K562 (cell line): Measurements from ENCODE around the gene POLK. TPM values are rescaled to one million over a fixed set of nuclear protein-coding genes. Genes with fewer than 3 reads are reported as not detected.

Experiments
- ATAC-seq: fragments of 200-7000 bp; cut with Tn5 transposase; 3 replicates; pipeline ENCODE4 v1.9.1; 2020; ENCODE audit warnings: moderate library complexity
- BruUV-seq: library from RNA; stranded (reverse); fragments of 400-500 nt; replicated peaks from 2 replicates; lab custom pipeline; 2021; lab: Mats Ljungman, UMichigan
- CTCF ChIA-PET: fragments of 300-600 bp; formaldehyde crosslinking; extraction: SDS; loops from one replicate; lab custom pipeline; 2021; ENCODE audit warnings: low intra/inter-chr PET ratio; lab: Yijun Ruan, JAX
- POLR2A ChIA-PET: fragments of 300-600, 350-650 bp; sonication (Branson Sonifier 250); formaldehyde crosslinking; extraction: SDS; loops from one replicate; lab custom pipeline; 2021; ENCODE audit warnings: antibody characterized with exemption, inconsistent platforms; lab: Yijun Ruan, JAX
- DNase-seq, 4 experiments: peaks; one replicate each; pipeline versions ENCODE4 v3.0.0 to v3.0.0-alpha.2; 2011 to 2018; ENCODE audit warnings: low spot score in 3 of 4, mixed read lengths in 3 of 4; ENCODE audit errors: extremely low read depth in 1 of 4
- FAIRE-seq: peaks from 2 replicates; lab custom pipeline; 2011; peaks lifted over from hg19 to GRCh38; lab: Jason Lieb, UNC
- H2AFZ ChIP-seq: 2 replicates; pipeline ENCODE4 v1.6.0; 2011; ENCODE audit warnings: low read depth, low read length, control low read depth, inconsistent platforms
- H3K27ac ChIP-seq: fragments of 200-600 bp; 3 replicates; pipeline ENCODE4 v1.8.0; 2011; ENCODE audit warnings: low read depth, mild to moderate bottlenecking, control low read depth, inconsistent platforms, low read length, moderate library complexity, mixed read lengths; ENCODE audit errors: extremely low read depth
- H3K27me3 ChIP-seq, 2 experiments: fragments of 300-600 bp in 1 of 2; 2 replicates in 1 of 2; 3 replicates in 1 of 2; pipeline versions ENCODE4 v1.6.0 to v1.8.0; 2011; ENCODE audit warnings: inconsistent platforms in 2 of 2, low read length in 2 of 2, mild to moderate bottlenecking in 1 of 2, mixed read lengths in 1 of 2, moderate library complexity in 1 of 2; ENCODE audit not compliant: control insufficient read depth in 2 of 2, insufficient read depth in 2 of 2
- H3K36me3 ChIP-seq: fragments of 300-600 bp; 3 replicates; pipeline ENCODE4 v1.8.0; 2011; ENCODE audit warnings: mild to moderate bottlenecking, low read length, inconsistent platforms; ENCODE audit not compliant: control insufficient read depth, insufficient read depth
- H3K4me1 ChIP-seq, 2 experiments: fragments of 200-600 bp in 1 of 2; replicated peaks in 1 of 2; 2 replicates in 1 of 2; 3 replicates in 1 of 2; pipeline versions ENCODE4 v1.5.1 to v1.8.0; 2011; ENCODE audit warnings: inconsistent platforms in 2 of 2, low read length in 2 of 2, mild to moderate bottlenecking in 1 of 2, mixed read lengths in 1 of 2, moderate library complexity in 1 of 2; ENCODE audit not compliant: control insufficient read depth in 2 of 2, insufficient read depth in 2 of 2
- H3K4me2 ChIP-seq: 2 replicates; pipeline ENCODE4 v1.6.1; 2011; ENCODE audit warnings: low read length, control low read depth, inconsistent platforms, mixed read lengths; ENCODE audit not compliant: insufficient read depth
- H3K4me3 ChIP-seq: fragments of 200-600 bp; sonication (generic), shearing (Covaris generic); 2 replicates; pipeline ENCODE4 v1.5.1; 2016; ENCODE audit warnings: control low read depth, inconsistent platforms
- H3K79me2 ChIP-seq: fragments of 200-600 bp; 3 replicates; pipeline ENCODE4 v1.8.0; 2011; ENCODE audit warnings: low read length, inconsistent platforms; ENCODE audit not compliant: control insufficient read depth, insufficient read depth
- H3K9ac ChIP-seq, 2 experiments: 2 replicates each; pipeline versions ENCODE4 v1.6.0 to v1.6.1; 2011; ENCODE audit warnings: low read depth in 2 of 2, low read length in 2 of 2, control low read depth in 1 of 2, inconsistent platforms in 1 of 2, mild to moderate bottlenecking in 1 of 2, mixed read lengths in 1 of 2; ENCODE audit not compliant: insufficient read depth in 1 of 2
- H3K9me1 ChIP-seq: one replicate; pipeline ENCODE4 v1.6.0; 2011; ENCODE audit warnings: inconsistent platforms, mild to moderate bottlenecking, low read length, moderate library complexity; ENCODE audit not compliant: control insufficient read depth, insufficient read depth
- H3K9me3 ChIP-seq: replicated peaks from 2 replicates; pipeline ENCODE4 v1.5.1; 2011; ENCODE audit warnings: low read depth, low read length, inconsistent platforms; ENCODE audit not compliant: control insufficient read depth, insufficient read depth
- H4K20me1 ChIP-seq: replicated peaks from 2 replicates; pipeline ENCODE4 v1.6.1; 2011; ENCODE audit warnings: low read length, inconsistent platforms, mixed read lengths; ENCODE audit not compliant: control insufficient read depth, insufficient read depth
- ATF1 ChIP-seq, 2 experiments: fragments of 450-650 bp in 1 of 2; IDR thresholded peaks; 2 replicates each; pipeline ENCODE4 v1.6.1; 2016; ENCODE audit warnings: missing compliant biosample characterization in 1 of 2, missing genetic modification characterization in 1 of 2
- CHD2 ChIP-seq: IDR thresholded peaks from 2 replicates; pipeline ENCODE4 v1.6.1; 2011; ENCODE audit warnings: low read depth, low read length
- CREM ChIP-seq: IDR thresholded peaks from 2 replicates; pipeline ENCODE4 v1.6.1; 2014; ENCODE audit warnings: antibody characterized with exemption, low read depth
- DNMT1 ChIP-seq: fragments of 450-650 bp; IDR thresholded peaks from 2 replicates; pipeline ENCODE4 v1.6.1; 2016; ENCODE audit warnings: antibody characterized with exemption, mild to moderate bottlenecking
- FOXA1 ChIP-seq: fragments of 450-650 bp; IDR thresholded peaks from 2 replicates; pipeline ENCODE4 v1.6.1; 2016; ENCODE audit warnings: mild to moderate bottlenecking, borderline replicate concordance
- HSF4 ChIP-seq: fragments of 250-450 bp; sonication (Bioruptor Pico); IDR thresholded peaks from 2 replicates; pipeline ENCODE4 v2.1.2; 2022; ENCODE audit warnings: mild to moderate bottlenecking, moderate library complexity, borderline replicate concordance
- PCBP1 ChIP-seq: fragments of 200-400 bp; formaldehyde crosslinking; IDR thresholded peaks from 2 replicates; pipeline ENCODE4 v1.6.1; 2018; ENCODE audit warnings: mild to moderate bottlenecking, low read depth, low read length; ENCODE audit not compliant: poor library complexity, severe bottlenecking
- PHB2 ChIP-seq: fragments of 450-650 bp; IDR thresholded peaks from 2 replicates; pipeline ENCODE4 v1.6.1; 2017; ENCODE audit warnings: low read depth
- RBM15 ChIP-seq: fragments of 200-400 bp; formaldehyde crosslinking; IDR thresholded peaks from 2 replicates; pipeline ENCODE4 v1.6.1; 2018; ENCODE audit warnings: mild to moderate bottlenecking, low read length, moderate library complexity; ENCODE audit not compliant: insufficient read depth
- RFX5 ChIP-seq: IDR thresholded peaks from 2 replicates; pipeline ENCODE4 v1.6.1; 2011; ENCODE audit warnings: low read depth, mild to moderate bottlenecking, improper control_type of control experiment, low read length
- TCF7 ChIP-seq: sonication (generic); IDR thresholded peaks from 2 replicates; pipeline ENCODE4 v1.6.1; 2016; ENCODE audit warnings: antibody characterized with exemption, borderline replicate concordance
- ZBED1 ChIP-seq: IDR thresholded peaks from 2 replicates; pipeline ENCODE4 v1.6.1; 2014
- ZBTB7A ChIP-seq: IDR thresholded peaks from 2 replicates; pipeline ENCODE4 v1.6.1; 2011; ENCODE audit warnings: low read depth, mild to moderate bottlenecking, low read length, moderate library complexity, borderline replicate concordance; ENCODE audit not compliant: control insufficient read depth
- ZNF212 ChIP-seq: fragments of 450-650 bp; formaldehyde crosslinking; IDR thresholded peaks from 2 replicates; pipeline ENCODE4 v1.4.0; 2020; ENCODE audit warnings: mild to moderate bottlenecking
- in situ Hi-C: fragments of 300-500 bp; cut with MboI; formaldehyde crosslinking; loops from 4 replicates; pipeline ENCODE4 v1.15.0; 2018; ENCODE audit warnings: inconsistent platforms, mixed read lengths
- intact Hi-C: fragments of 100-400 bp; cut with micrococcal nuclease; formaldehyde crosslinking; loops from 2 replicates; pipeline ENCODE4 v1.14.2; 2022
- polyA plus RNA-seq, 8 experiments: library from polyadenylated mRNA; depleted of rRNA in 4 of 8; stranded (reverse) in 5 of 8; unstranded in 3 of 8; fragments of >200 nt; fragmentation: Nextera tagmentation in 2 of 8; fragmentation: Illumina TruSeq in 1 of 8; extraction: Ambion mirVana in 2 of 8; extraction: Trizol in 1 of 8; gene quantifications; 2 replicates each; pipeline versions ENCODE4 v1.2.1 to v1.2.3, GENCODE V29; 2011 to 2014; ENCODE audit warnings: inconsistent platforms in 1 of 8, missing spikeins in 1 of 8
- total RNA-seq, 7 experiments: library from RNA; depleted of rRNA in 6 of 7; stranded (reverse); fragments of >200 nt in 6 of 7; fragmentation: Illumina TruSeq in 2 of 7; extraction: Trizol in 2 of 7; gene quantifications; 2 replicates each; pipeline versions ENCODE4 v1.2.1 to v1.2.3, GENCODE V29; 2011 to 2021; ENCODE audit warnings: low replicate concordance in 1 of 7
- TF ChIP-seq, protein P1 (sequence below), 2 experiments: IDR thresholded peaks; 2 replicates each; pipeline ENCODE4 v1.6.1; 2011; ENCODE audit warnings: borderline replicate concordance in 1 of 2, control low read depth in 1 of 2, low read depth in 1 of 2, low read length in 1 of 2, mild to moderate bottlenecking in 1 of 2, mixed read lengths in 1 of 2, moderate library complexity in 1 of 2; ENCODE audit not compliant: insufficient read depth in 1 of 2, insufficient read length in 1 of 2, poor library complexity in 1 of 2, severe bottlenecking in 1 of 2; ENCODE audit errors: extremely low read depth in 1 of 2
- TF ChIP-seq, protein P2 (sequence below): fragments of 250-450 bp; sonication (Bioruptor Pico); IDR thresholded peaks from 2 replicates; pipeline ENCODE4 v1.5.0; 2021

Gene POLK
- total and polyA plus RNA-seq, 9 of the 15 experiments (the other 6 are each of a cell fraction or from before 2014, with no cell fraction given): 6.1 to 31.6 (median 16.5) TPM

DNA sequence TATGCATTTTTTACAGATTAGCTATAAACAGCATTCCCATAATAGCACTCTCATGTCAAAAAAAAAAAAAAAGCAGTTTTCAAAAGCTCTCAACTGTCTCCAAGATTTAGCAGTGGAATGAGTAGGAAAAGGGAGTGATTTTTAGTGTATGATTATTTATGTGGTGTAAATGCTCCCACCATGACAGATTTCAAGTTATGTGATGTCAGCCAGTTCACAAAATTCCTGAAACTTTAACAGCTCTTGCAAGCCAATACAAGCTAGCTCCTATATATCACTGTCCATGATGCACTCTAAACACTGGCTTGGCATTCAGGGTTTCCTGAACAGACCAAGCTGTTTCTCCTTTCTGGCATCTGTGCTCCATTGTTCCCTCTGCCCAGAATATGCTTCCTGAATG, 91.7 kb downstream of the POLK start:
- H3K27me3 ChIP-seq: no peaks in the 10 kb centered on the region
- H3K9me1 ChIP-seq: no peaks in the 10 kb centered on the region
- H2AFZ ChIP-seq: no peak overlapping the region
- no peak overlapping the region for H3K9ac ChIP-seq
- in situ Hi-C loops (no loop called here), intact Hi-C loops (no loop called here)
- no peak for DNase-seq
- CTCF ChIA-PET: no interaction called here
- no peak for FAIRE-seq
- peaks cover 22% of the 10 kb centered on the region for H3K36me3 ChIP-seq
- no peaks in the 10 kb centered on the region for H3K9me3 ChIP-seq
- ATAC-seq: no peak
- no peak overlapping the region for H3K4me3 ChIP-seq
- H4K20me1 ChIP-seq: no peaks in the 10 kb centered on the region
- no peak overlapping the region for H3K4me2 ChIP-seq
- TF ChIP-seq DNMT1 (no peak), CREM (no peak), TCF7 (no peak), ZNF212 (CRISPR knock-in tag) (no peak), CHD2 (no peak), PHB2 (no peak), HSF4 (CRISPR knock-in tag) (no peak), ATF1 (CRISPR knock-in tag; IDR thresholded peaks at IDR 0.05) (no peak), ATF1 (tag; IDR thresholded peaks at IDR 0.05) (no peak), FOXA1 (no peak), RBM15 (no peak), ZBED1 (no peak), PCBP1 (no peak), RFX5 (no peak), ZBTB7A (no peak)
- TF ChIP-seq, protein P1, sequence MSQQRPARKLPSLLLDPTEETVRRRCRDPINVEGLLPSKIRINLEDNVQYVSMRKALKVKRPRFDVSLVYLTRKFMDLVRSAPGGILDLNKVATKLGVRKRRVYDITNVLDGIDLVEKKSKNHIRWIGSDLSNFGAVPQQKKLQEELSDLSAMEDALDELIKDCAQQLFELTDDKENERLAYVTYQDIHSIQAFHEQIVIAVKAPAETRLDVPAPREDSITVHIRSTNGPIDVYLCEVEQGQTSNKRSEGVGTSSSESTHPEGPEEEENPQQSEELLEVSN (IDR thresholded peaks at IDR 0.05; ENCODE audit: borderline replicate concordance in 1 of 2, extremely low read depth in 1 of 2, insufficient read depth in 1 of 2, insufficient read length in 1 of 2, low read depth in 1 of 2, low read length in 1 of 2, poor library complexity in 1 of 2, severe bottlenecking in 1 of 2): no peak
- TF ChIP-seq, protein P2, sequence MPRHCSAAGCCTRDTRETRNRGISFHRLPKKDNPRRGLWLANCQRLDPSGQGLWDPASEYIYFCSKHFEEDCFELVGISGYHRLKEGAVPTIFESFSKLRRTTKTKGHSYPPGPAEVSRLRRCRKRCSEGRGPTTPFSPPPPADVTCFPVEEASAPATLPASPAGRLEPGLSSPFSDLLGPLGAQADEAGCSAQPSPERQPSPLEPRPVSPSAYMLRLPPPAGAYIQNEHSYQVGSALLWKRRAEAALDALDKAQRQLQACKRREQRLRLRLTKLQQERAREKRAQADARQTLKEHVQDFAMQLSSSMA: no peak
- TF ChIP-seq, all 486 proteins: peak for 0
- POLR2A ChIA-PET: interaction anchor here (0.6 kb wide), 2 partner anchors 14 to 19 kb away, joined by 3 read pairs; no protein-coding TSS in a partner anchor
- Histone ChIP-seq H3K4me1 (peaks cover 5 to 11% of the 10 kb centered on the region in 2 experiments; a peak in 3 of 5 replicates), H3K79me2 (no peaks in the 10 kb centered on the region), H3K27ac (no peak overlapping the region)
- no TSS peak for BruUV-seq
